ENCODE results near the gene ARHGAP9.

DNA sequence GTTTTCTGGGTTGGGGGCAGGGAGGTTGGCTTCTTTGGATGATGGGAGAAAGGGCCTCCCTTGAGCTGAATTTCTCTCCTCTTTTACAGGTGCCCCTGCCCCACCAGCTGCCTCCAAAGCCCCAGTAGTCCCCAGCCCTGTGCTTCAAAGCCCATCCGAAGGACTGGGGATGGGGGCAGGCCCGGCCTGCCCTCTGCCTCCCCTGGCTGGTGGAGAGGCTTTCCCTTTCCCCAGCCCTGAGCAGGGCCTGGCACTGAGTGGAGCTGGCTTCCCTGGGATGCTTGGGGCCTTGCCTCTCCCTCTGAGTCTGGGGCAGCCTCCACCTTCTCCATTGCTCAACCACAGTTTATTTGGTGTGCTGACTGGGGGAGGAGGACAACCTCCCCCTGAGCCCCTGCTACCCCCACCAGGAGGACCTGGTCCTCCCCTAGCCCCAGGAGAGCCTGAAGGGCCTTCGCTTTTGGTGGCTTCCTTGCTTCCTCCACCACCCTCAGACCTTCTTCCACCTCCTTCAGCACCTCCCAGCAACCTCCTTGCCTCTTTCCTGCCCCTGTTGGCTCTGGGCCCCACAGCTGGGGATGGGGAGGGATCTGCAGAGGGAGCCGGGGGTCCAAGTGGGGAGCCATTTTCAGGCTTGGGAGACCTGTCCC, 46.9 kb upstream of the ARHGAP9 start:
- TF ChIP-seq POLR2A (IDR thresholded peaks at IDR 0.05) (no peak), POLR2AphosphoS5 (IDR thresholded peaks at IDR 0.05) (no peak)
- TF ChIP-seq, protein P1, sequence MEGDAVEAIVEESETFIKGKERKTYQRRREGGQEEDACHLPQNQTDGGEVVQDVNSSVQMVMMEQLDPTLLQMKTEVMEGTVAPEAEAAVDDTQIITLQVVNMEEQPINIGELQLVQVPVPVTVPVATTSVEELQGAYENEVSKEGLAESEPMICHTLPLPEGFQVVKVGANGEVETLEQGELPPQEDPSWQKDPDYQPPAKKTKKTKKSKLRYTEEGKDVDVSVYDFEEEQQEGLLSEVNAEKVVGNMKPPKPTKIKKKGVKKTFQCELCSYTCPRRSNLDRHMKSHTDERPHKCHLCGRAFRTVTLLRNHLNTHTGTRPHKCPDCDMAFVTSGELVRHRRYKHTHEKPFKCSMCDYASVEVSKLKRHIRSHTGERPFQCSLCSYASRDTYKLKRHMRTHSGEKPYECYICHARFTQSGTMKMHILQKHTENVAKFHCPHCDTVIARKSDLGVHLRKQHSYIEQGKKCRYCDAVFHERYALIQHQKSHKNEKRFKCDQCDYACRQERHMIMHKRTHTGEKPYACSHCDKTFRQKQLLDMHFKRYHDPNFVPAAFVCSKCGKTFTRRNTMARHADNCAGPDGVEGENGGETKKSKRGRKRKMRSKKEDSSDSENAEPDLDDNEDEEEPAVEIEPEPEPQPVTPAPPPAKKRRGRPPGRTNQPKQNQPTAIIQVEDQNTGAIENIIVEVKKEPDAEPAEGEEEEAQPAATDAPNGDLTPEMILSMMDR (IDR thresholded peaks at IDR 0.05): no peak

Data from suprapubic skin (tissue), 4 donors.